ENCODE data around the gene GPD1. TPM values are rescaled to one million over a fixed set of nuclear protein-coding genes. Genes with fewer than 3 reads are reported as not detected.

Gene GPD1
- total RNA-seq, 1 experiment from 2014 or later, result 1.6 TPM

GRCh38 chr12:50058743-50059312 is 45.0 kb upstream of the GPD1 start:
- no peaks in the 10 kb centered on the region for H3K9me2 ChIP-seq (ENCODE audit: insufficient read depth)

More at GRCh38 chr12:50058743-50059312, 45.0 kb upstream of the GPD1 start:
- no TSS peak for BruUV-seq (replicated peaks)
- ChIA-PET POLR2A (no interaction called here), RAD21 (ENCODE audit: low non-redundant PET in 1 of 2, low total read pairs in 2 of 2, uncharacterized antibody in 2 of 2, unreplicated experiment in 2 of 2) (no interaction called here), CTCF (interaction anchor here (1.4 kb wide), 1 partner anchor 20 kb away, joined by 3 read pairs; no protein-coding TSS in a partner anchor)
- TF ChIP-seq ZBTB33 (IDR thresholded peaks at IDR 0.05; ENCODE audit: extremely low read depth, insufficient replicate concordance, low read length) (no peak), TCF7L2 (IDR thresholded peaks at IDR 0.05; ENCODE audit: borderline replicate concordance, extremely low read depth, insufficient read depth, insufficient read length) (no peak), SIN3A (IDR thresholded peaks at IDR 0.05; ENCODE audit: low read depth) (no peak), REST (IDR thresholded peaks at IDR 0.05; ENCODE audit: low read depth) (no peak), ELF1 (IDR thresholded peaks at IDR 0.05; ENCODE audit: borderline replicate concordance, low read depth) (no peak), FOSL1 (IDR thresholded peaks at IDR 0.05; ENCODE audit: low read depth) (no peak), ATF3 (IDR thresholded peaks at IDR 0.05) (no peak), CEBPB (IDR thresholded peaks at IDR 0.05; ENCODE audit: low read depth) (no peak), POLR2AphosphoS5 (IDR thresholded peaks at IDR 0.05; ENCODE audit: low read depth, low read length) (no peak), CBX3 (IDR thresholded peaks at IDR 0.05; ENCODE audit: low read depth) (no peak), YY1 (IDR thresholded peaks at IDR 0.05; ENCODE audit: extremely low read depth, insufficient replicate concordance, low read depth, low read length) (no peak)
- TF ChIP-seq, protein P1, sequence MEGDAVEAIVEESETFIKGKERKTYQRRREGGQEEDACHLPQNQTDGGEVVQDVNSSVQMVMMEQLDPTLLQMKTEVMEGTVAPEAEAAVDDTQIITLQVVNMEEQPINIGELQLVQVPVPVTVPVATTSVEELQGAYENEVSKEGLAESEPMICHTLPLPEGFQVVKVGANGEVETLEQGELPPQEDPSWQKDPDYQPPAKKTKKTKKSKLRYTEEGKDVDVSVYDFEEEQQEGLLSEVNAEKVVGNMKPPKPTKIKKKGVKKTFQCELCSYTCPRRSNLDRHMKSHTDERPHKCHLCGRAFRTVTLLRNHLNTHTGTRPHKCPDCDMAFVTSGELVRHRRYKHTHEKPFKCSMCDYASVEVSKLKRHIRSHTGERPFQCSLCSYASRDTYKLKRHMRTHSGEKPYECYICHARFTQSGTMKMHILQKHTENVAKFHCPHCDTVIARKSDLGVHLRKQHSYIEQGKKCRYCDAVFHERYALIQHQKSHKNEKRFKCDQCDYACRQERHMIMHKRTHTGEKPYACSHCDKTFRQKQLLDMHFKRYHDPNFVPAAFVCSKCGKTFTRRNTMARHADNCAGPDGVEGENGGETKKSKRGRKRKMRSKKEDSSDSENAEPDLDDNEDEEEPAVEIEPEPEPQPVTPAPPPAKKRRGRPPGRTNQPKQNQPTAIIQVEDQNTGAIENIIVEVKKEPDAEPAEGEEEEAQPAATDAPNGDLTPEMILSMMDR (IDR thresholded peaks at IDR 0.05 in 2 of 3, conservative IDR thresholded peaks at IDR 0.05 in 1 of 3; ENCODE audit: borderline replicate concordance in 1 of 3, insufficient read depth in 1 of 3, low read depth in 2 of 3, low read length in 2 of 3), result no peak
- intact Hi-C loops (cut with micrococcal nuclease), result loop anchor here (5.0 kb wide), 1 partner anchor 192 kb away; no protein-coding TSS in a partner anchor
- Histone ChIP-seq H4K20me1 (ENCODE audit: insufficient read depth) (no peaks in the 10 kb centered on the region), H3K9me3 (ENCODE audit: control insufficient read depth in 1 of 2, insufficient read depth in 1 of 2, low read depth in 1 of 2, low read length in 2 of 2) (no peaks in the 10 kb centered on the region), H3K9ac (ENCODE audit: low read length) (peak overlapping the region; percentile 76; the same call in 1 of the 2 replicates), H3K27ac (ENCODE audit: low read depth, low read length) (no peak overlapping the region), H2AFZ (ENCODE audit: low read depth, low read length, poor library complexity, severe bottlenecking) (no peak overlapping the region), H3K36me3 (ENCODE audit: control insufficient read depth in 1 of 2, insufficient read depth in 2 of 2, low read length in 2 of 2) (peaks cover 2 to 23% of the 10 kb centered on the region in 2 experiments; a peak in 2 of 4 replicates), H3K79me2 (ENCODE audit: insufficient read depth, low read length) (no peaks in the 10 kb centered on the region), H3K27me3 (ENCODE audit: insufficient read depth, low read length) (no peaks in the 10 kb centered on the region), H3K4me2 (ENCODE audit: low read length) (peak overlapping the region; percentile 99), H3K4me1 (ENCODE audit: control insufficient read depth in 1 of 2, insufficient read depth in 2 of 2, low read length in 2 of 2) (peaks cover 15 to 25% of the 10 kb centered on the region in 2 experiments; a peak in 3 of 4 replicates), H3K4me3 (replicated peaks in 1 of 2; ENCODE audit: low read depth in 1 of 2, low read length in 2 of 2) (no peak overlapping the region)
- ATAC-seq (no peak), DNase-seq (ENCODE audit: low read depth, low spot score) (no peak)

All from HCT116 (cell line).